GM23338 (cell line): Measurements from ENCODE around the gene NPTXR.

Experiments
- CREB1 ChIP-seq: fragments of 250-450 bp; sonication (Bioruptor Pico); IDR thresholded peaks from 2 replicates; pipeline ENCODE4 v1.5.0; 2020; ENCODE audit warnings: low read depth, mild to moderate bottlenecking, moderate library complexity
- EZH2 ChIP-seq: fragments of 200-600 bp; sonication (generic); IDR thresholded peaks from one replicate; pipeline ENCODE4 v1.8.0; 2017; ENCODE audit warnings: antibody characterized with exemption, mild to moderate bottlenecking, low read depth; ENCODE audit not compliant: unreplicated experiment
- EZH2phosphoT487 ChIP-seq: fragments of 200-600 bp; sonication (generic); IDR thresholded peaks from one replicate; pipeline ENCODE4 v1.8.1; 2018; ENCODE audit warnings: antibody characterized with exemption; ENCODE audit not compliant: unreplicated experiment
- JUNB ChIP-seq: IDR thresholded peaks from one replicate; pipeline ENCODE4 v1.6.1; 2016; ENCODE audit warnings: antibody characterized with exemption; ENCODE audit not compliant: unreplicated experiment
- POLR2AphosphoS5 ChIP-seq: IDR thresholded peaks from 2 replicates; pipeline ENCODE4 v1.6.1; 2016; ENCODE audit warnings: antibody characterized with exemption, low read depth
- ZNF331 ChIP-seq: fragments of 250-450 bp; sonication (Bioruptor Pico); IDR thresholded peaks from 2 replicates; pipeline ENCODE4 v1.5.0; 2020; ENCODE audit warnings: low read depth, mild to moderate bottlenecking, moderate library complexity
- TF ChIP-seq, protein P1 (sequence below), 2 experiments: fragments of 200-600 bp in 1 of 2; sonication (generic) in 1 of 2; conservative IDR thresholded peaks; 2 replicates each; pipeline versions ENCODE4 v1.5.1 to v1.6.1; 2016 to 2017; ENCODE audit warnings: antibody characterized with exemption in 2 of 2, low read depth in 2 of 2, mild to moderate bottlenecking in 2 of 2, moderate library complexity in 1 of 2
- TF ChIP-seq, protein P2 (sequence below): IDR thresholded peaks from one replicate; pipeline ENCODE4 v1.6.1; 2018; ENCODE audit warnings: antibody characterized with exemption; ENCODE audit not compliant: unreplicated experiment
- TF ChIP-seq, protein P3 (sequence below): IDR thresholded peaks from 2 replicates; pipeline ENCODE4 v1.6.1; 2016; ENCODE audit warnings: antibody characterized with exemption

DNA sequence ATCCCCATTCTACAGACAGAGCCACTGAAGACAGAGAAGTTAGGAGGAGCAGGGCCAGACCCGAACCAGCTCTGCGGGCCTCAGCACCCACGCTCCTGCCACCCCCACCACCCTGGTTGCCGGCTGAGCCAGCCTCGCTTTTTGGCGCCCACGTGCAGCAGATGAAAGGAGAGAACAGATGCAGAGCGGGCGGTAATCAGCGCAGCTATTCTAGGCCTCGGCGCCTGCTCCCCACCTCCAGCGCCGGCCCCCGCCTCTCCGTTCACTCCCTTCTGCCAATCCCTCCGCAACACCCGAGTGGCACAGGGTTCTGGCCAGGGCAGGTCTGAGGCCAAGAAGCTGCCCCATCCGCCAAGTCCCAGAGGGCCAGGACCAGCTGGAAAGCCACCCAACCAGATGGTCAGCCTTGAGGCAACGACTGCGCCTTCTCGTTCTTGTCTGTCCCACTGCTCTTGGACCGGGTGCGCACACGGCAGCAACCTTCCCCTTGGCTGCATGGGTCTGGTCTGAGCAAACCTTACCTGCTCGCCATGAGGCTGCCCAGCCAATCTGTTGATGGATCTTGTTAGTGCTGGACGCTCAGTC lies 66.6 kb downstream of the NPTXR start:
- no peak for TF ChIP-seq EZH2
- TF ChIP-seq, protein P1, sequence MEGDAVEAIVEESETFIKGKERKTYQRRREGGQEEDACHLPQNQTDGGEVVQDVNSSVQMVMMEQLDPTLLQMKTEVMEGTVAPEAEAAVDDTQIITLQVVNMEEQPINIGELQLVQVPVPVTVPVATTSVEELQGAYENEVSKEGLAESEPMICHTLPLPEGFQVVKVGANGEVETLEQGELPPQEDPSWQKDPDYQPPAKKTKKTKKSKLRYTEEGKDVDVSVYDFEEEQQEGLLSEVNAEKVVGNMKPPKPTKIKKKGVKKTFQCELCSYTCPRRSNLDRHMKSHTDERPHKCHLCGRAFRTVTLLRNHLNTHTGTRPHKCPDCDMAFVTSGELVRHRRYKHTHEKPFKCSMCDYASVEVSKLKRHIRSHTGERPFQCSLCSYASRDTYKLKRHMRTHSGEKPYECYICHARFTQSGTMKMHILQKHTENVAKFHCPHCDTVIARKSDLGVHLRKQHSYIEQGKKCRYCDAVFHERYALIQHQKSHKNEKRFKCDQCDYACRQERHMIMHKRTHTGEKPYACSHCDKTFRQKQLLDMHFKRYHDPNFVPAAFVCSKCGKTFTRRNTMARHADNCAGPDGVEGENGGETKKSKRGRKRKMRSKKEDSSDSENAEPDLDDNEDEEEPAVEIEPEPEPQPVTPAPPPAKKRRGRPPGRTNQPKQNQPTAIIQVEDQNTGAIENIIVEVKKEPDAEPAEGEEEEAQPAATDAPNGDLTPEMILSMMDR (conservative IDR thresholded peaks at IDR 0.05; ENCODE audit: low read depth in 2 of 2), result no peak
- TF ChIP-seq POLR2AphosphoS5, result no peak
- TF ChIP-seq, protein P2, sequence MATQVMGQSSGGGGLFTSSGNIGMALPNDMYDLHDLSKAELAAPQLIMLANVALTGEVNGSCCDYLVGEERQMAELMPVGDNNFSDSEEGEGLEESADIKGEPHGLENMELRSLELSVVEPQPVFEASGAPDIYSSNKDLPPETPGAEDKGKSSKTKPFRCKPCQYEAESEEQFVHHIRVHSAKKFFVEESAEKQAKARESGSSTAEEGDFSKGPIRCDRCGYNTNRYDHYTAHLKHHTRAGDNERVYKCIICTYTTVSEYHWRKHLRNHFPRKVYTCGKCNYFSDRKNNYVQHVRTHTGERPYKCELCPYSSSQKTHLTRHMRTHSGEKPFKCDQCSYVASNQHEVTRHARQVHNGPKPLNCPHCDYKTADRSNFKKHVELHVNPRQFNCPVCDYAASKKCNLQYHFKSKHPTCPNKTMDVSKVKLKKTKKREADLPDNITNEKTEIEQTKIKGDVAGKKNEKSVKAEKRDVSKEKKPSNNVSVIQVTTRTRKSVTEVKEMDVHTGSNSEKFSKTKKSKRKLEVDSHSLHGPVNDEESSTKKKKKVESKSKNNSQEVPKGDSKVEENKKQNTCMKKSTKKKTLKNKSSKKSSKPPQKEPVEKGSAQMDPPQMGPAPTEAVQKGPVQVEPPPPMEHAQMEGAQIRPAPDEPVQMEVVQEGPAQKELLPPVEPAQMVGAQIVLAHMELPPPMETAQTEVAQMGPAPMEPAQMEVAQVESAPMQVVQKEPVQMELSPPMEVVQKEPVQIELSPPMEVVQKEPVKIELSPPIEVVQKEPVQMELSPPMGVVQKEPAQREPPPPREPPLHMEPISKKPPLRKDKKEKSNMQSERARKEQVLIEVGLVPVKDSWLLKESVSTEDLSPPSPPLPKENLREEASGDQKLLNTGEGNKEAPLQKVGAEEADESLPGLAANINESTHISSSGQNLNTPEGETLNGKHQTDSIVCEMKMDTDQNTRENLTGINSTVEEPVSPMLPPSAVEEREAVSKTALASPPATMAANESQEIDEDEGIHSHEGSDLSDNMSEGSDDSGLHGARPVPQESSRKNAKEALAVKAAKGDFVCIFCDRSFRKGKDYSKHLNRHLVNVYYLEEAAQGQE, result no peak
- no peak for TF ChIP-seq JUNB
- no peak for TF ChIP-seq EZH2phosphoT487
- no peak for TF ChIP-seq ZNF331 (CRISPR knock-in tag)
- no peak for TF ChIP-seq CREB1 (CRISPR knock-in tag)
- TF ChIP-seq, protein P3, sequence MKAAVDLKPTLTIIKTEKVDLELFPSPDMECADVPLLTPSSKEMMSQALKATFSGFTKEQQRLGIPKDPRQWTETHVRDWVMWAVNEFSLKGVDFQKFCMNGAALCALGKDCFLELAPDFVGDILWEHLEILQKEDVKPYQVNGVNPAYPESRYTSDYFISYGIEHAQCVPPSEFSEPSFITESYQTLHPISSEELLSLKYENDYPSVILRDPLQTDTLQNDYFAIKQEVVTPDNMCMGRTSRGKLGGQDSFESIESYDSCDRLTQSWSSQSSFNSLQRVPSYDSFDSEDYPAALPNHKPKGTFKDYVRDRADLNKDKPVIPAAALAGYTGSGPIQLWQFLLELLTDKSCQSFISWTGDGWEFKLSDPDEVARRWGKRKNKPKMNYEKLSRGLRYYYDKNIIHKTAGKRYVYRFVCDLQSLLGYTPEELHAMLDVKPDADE, result no peak
